GM19395 (cell line): ENCODE data around the gene LTBP2.

Experiments
- ATAC-seq: cut with Tn5 transposase; IDR thresholded peaks from one replicate; pipeline ENCODE4 v1.9.1; 2021; ENCODE audit warnings: mild to moderate bottlenecking, moderate library complexity; ENCODE audit not compliant: unreplicated experiment

LTBP2 gene

GRCh38 chr14:74613211-74613914 is 1.3 kb upstream of the LTBP2 start:
- no peak for ATAC-seq

- ATAC-seq, result no peak
Measured at GRCh38 chr14:74612350-74613021, 449 bp upstream of the LTBP2 start.

- ATAC-seq, result no peak
Measured at GRCh38 chr14:74610866-74611649, 979 bp downstream of the LTBP2 start.

DNA sequence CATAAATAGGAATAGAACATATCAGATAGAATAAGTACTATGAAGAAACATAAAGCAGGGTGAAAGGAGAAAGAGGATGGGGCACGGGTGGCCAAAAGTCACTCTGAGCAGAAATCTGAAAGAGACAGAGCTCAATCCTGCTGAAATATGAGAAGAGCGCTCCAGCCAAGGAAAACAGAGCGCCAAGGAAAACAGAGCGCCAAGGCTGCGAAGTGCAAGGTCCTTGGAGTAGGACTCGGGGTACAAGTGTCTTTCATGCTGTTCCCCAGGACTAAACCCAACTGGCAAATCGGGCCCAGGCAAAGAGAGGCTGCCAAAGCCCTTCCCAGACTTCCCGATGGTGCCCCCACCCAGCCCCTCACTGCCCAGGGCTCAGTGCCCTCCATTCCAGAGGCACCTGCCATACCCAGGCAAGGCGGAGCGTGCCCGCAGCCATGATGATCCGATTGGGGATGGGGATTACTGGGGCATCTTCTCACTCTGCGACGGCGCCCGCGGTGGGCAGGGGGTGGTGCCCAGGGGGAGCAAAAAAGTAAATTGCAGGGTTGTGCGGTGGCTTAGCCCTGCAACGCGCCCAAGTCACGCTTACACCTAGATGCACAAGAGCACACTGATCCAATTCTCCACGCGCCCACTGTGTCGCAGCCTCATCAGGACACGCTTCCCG is 1.7 kb downstream of the LTBP2 start:
- no peak for ATAC-seq

DNA sequence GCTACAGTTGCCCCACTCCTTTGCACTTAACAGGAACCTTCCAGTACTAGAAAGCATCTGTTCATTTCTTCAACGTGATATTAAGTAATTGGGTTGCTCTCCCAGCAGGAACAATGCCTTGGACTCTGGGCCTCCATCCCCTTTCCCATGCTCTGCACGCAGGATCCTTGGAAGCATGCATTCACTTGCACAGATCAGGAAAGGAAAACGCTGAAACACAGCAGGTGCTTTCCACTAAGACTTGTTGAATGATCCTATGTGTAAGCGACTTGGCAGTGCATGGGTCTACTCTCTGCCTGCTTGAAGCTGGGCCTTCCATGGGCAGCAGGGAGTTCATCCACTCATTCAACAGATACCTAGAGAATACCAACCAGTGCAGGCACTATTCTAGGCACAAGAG is 2.3 kb downstream of the LTBP2 start:
- no peak for ATAC-seq

DNA sequence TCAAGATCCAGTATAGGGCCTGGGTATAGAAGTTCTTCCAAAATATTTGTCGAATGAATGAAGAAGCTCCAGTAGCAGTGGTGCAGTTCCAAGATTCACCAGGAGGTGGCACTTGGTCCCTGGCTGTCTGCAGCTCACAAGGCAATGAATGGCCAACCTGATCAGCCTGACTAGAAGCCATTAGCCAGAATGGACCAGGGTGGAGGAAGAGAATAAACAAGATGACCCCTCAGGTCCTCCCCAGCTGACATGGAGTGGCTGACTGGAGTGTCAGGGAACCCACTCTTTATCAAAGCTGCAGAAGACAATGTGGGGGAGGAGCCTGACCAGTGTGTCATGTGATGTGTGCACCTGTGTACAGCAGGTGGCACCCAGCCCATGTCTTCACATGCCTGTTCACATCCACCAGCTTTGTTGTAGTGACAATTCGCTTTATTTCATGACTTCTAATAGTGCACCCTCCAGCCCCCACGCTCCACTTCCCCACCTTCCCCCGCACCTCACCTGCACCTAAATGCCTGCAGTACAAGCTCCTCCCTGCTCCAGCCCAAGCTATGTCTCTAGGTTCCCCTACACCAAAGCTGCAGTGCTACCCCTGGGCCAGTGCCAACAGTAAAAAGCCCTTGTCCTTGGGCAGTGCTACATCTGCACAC is 3.0 kb downstream of the LTBP2 start:
- no peak for ATAC-seq

DNA sequence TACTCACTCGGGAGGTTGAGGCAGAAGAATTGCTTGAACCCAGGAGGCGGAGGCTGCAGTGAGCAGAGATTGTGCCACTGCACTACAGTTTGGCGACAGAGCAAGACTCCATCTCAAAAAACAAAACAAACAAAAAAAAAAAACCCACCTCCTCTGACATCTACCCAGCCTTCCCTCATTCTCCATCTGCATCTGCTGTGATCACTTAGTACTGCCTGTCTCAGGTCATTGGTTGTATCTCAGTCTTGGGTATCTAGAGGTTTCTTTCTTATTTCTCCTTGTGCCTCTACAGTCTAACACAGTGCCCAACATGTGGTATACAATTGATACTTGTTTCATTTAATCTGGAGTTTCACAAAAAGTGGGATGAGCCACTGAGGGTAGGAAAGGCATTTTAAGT is 5.3 kb downstream of the LTBP2 start:
- ATAC-seq, result no peak

DNA sequence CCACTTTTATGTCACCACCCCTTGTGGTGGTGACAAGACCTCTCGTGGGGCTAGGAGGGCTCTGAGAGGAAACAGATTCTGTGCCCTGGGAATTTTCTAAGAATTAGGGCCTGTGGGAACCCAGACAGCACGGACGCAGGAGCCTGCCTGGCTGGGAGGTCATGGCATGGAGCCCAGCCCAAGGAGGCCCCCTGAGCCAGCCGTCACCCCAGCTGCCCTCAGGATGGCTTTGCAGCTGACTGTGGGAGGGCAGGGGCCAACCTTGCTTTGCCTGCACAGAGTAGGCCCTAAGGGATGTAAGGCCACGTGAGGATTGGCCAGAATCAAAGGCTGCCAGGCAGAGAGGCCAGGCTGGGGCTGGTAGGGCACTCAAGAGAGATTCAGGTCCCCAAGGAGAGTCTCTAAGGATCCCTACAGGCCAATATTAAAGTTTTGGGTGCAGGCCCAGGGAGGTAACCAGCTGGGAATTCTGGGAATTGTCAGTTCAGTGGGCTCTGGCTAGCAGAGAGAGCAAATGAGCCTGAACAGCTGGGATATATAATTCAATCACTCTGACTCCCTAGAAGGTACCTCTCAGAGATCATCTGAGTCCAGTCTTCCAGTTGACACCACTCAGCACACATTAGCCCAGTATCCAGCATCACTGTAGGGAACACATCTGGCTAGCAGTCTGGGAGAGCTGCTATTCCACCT is 6.4 kb downstream of the LTBP2 start:
- ATAC-seq, result no peak

DNA sequence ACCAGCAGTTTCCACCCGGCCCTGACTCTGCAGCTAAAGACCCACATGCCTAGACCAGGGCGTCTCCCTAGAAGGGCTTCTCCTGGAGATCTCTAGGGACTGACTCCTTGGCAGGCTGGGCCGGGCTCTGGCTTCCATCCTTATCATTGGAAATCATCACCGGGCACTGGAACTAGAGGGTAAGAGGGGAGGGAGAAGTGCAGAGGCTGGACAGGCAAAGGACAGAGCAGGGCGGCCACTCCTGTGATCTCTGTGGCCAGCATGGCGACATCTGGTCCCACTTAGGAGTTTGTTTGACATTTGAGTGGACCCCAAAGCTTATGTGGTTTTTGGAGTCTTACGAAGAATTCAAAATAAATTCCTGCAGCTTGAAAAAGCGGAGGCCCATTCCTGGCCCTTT is 7.1 kb downstream of the LTBP2 start:
- ATAC-seq, result no peak

DNA sequence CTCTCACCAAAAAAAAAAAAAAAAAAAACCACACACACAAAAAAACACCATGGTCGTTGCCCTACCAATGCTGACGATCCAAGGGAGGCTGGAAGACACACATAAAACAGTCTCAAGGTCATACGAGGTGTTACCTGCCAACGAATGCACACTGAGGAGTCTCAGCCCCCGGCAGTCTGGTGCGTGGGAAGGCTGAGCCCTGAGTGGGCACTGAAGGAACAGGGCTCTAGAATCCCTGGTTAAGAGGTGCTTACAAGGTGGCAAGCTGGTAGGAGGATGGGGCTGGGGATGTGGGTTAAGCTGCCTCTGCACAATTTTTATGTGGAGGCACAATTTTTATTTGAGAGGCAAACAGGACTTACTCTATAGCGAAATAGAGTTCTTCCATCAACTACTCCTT is 7.9 kb downstream of the LTBP2 start:
- ATAC-seq, result no peak

GRCh38 chr14:74601982-74602381 is 10.1 kb downstream of the LTBP2 start:
- ATAC-seq, result no peak

DNA sequence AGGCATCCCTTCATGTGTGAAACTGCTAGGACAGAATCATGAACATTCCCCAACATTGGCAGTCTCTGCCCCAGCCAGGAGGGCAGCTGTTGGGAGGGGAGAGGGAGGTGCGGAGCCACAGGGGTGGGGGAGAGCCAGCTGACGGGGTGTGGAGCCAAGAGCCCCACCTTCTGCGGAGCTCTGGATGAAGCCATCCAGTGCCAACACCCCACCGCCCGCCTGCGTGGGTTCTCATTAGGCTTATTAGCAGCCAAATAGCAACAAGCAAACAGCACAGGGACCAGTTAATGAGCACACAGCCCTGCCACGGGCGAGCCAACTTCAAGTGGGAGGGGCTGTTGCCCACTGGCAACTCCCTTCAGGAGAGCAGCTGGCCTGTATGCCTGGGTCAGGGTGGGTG is 12.1 kb downstream of the LTBP2 start:
- no peak for ATAC-seq

- no peak for ATAC-seq
Measured at GRCh38 chr14:74599321-74599761, 12.7 kb downstream of the LTBP2 start.

DNA sequence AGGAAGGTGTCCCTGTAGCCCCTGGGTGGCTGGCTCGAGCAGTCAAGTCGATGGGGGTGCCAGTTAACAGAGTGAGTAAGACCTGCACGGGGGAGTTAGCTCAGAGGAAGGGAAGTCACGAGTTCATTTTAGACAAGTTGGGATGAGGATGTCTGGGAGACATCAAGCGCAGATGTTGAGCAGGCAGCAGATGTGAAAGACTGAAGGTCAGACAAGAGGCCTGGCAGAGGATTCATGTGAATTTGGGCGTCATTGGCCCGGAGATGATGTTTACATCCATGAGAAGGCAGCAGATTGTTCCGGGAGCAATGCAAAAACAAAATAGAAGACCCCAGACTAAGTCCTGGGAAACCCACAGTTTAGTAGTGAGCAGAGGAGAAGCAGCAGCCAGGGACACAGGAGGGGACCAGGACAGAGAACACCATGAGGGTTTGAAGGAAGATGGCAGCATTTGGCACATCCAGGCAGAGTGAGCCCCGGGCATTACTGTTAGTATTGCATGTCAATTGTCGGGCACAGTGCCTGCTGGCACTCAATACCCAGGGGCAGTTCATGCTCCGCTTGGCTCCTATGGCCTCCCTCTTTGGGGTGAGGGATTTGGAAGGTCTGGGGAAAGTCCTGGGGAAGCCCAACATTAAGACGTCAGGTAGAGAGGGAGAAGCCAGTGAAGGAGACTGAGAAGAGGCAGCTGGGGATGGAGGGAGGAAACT is 15.1 kb downstream of the LTBP2 start:
- no peak for ATAC-seq

DNA sequence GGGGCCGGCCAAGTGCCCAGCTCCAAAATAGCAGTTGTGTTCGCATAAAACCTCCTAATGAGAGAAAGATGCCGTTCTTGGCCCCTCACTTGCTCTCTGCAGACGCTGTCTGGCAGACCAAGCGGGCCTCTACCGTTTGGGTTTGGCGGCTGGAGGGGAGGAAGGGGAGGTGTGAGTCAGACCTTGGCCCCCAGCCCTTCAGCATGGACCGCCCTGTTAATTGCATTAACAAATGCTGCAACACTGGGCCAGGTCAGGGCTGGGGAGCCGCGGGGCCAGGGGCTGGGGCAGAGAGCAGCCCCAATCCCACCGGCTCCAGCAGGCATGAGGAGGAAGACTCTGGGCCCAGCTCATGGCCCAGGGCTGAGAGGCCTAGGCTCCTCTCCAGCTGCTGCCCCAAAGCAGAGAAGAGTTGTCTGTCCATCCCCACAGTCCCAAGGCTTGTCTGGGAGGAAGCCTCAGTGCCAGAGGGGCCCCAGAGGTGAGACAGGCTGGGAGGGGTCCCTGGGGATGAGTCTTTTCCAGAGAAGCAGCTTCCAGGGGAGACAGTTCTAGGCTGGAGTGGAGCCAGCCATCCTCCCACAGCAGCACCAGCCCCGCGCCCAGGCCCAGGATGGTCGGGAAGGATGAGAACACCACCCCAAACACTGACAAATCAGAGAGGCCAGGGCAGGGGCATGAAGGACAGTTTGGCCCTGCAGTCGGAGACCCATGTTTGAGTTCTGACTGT is 16.9 kb downstream of the LTBP2 start:
- no peak for ATAC-seq

DNA sequence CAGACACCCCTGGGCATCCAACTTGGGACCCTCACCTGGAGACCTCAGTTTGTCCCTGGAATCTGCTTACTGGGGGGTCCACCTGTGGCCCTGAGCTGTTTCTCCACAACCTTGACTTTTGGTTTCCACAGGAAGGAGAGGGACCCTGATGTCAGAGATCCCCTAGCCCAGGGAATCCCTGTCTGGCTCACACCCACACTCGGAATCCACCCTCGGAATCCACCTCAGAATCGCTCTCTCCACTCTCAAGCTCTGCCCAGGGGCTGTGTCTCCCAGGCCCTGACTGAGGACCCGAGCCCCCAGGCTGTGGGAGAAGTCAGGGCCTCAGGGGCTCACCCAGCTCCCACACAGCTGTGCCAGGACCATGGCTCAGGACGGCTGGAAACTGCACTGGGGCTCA is 17.4 kb downstream of the LTBP2 start:
- ATAC-seq, result no peak

DNA sequence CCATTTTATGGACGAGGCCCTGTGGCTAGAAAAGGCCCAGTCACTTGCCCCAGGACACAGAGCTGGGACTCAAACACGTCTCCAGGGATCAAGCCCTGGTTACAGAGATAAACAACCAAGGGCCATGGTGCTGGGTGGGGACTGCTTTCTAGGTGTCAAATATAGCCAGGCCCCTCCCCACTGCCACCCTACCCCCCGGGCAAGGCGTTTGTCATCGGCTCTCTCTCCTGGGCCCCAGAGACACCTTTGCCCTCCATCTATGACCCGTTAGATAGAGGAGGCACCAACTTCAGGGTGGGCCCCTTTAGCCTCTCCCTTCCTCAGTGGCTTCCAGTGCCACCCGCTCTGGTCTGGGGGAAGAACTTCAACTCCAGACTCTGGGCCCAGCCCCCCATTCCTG is 18.0 kb downstream of the LTBP2 start:
- ATAC-seq, result no peak

DNA sequence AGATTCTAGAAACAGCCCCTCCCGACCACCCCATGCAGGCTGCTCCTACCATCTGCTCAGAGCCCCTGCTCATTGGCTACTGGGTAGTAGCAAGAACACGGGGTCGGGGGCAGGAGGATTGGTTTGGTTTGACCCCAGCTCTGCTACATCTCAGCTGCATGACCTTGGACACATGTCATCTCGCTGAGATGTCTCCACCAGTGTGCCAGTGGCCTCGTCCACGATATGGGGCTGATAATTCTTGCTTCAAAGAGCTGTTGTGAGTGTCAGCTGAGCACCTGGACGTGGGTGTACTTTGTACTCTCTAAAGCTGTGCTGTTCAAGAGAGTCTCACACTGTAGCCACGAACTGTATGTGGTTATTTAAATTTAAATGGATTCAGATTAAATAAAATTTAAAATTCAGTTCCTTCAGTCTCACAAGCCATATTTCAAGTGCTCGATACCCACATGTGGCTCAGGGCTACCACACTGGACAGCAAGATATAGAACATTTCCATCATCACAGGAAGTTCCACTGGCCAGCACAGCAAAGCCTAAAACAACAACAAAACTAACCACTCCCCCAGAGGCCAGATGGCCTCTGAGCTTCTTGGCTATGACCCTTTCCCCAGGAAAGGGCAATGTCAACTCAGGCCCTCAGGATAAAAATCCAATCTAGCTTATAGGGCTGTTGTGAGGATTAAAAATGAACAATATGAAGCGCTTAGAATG is 18.6 kb downstream of the LTBP2 start:
- ATAC-seq, result no peak
